Omental fat pad (tissue), 4 donors: Measurements from ENCODE around the gene PDILT. TPM values are rescaled to one million over a fixed set of nuclear protein-coding genes. Genes with fewer than 3 reads are reported as not detected.

Source experiments
- ATAC-seq: fragments of 150-250 bp; one replicate; pipeline ENCODE4 v1.9.1; 2016; ENCODE audit warnings: mild to moderate bottlenecking, moderate library complexity; ENCODE audit not compliant: low FRiP score
- DNase-seq: peaks from one replicate; pipeline ENCODE4 v3.0.0-alpha.2; 2019; ENCODE audit warnings: low spot score
- CTCF ChIP-seq, 3 donors: fragments of 450-650 bp; IDR thresholded peaks; one replicate each; pipeline ENCODE4 v1.5.1; 2016 to 2017; ENCODE audit warnings: antibody characterized with exemption in 3 of 3, mild to moderate bottlenecking in 3 of 3, moderate library complexity in 2 of 3
- total RNA-seq, 4 donors: library from RNA; depleted of rRNA; stranded (reverse); fragments of >200 nt; gene quantifications; one replicate each; pipeline ENCODE4 v1.1.0, GENCODE V29; 2016

Gene PDILT
- total RNA-seq, 4 donors from 2014 or later: not detected

DNA sequence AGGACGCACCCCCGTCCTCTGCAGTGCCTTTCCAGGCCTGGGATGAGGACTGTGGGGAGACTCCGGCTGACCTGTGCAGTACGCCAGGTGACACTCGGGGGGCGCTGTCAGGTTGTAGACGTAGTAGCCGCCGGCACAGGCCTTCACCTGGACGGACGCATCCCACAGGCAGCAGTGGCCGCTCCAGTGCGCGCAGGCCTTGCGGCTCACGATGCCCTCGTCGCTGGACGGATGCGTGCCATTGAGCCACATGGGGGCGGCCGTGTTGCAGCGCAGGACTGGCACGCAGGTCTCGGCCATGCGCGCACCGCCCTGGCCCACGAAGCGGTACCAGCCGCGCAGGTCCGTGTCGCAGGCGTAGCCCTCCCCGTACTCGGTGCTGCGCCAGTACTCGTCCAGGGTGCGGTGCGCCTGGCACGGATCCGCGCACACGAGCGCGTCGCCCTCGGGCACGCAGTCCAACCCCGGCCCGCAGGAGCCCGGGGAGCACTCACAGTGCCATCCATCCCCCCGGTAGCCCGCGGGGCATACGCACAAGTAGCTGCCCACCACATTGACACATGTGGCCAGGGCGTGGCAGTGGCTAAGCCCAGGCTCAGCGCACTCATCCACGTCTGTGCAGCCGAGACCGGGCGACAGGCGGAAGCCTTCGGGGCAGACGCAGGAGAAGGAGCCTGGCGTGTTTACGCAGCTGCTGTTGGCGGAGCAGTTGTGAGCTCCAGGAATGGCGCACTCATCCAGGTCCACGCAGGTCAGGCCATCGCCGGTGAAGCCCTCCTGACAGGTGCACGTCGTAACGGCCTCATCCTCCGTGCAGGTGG lies 56.0 kb downstream of the PDILT start:
- DNase-seq: no peak
- no peak for TF ChIP-seq CTCF (IDR thresholded peaks at IDR 0.05)
- ATAC-seq: no peak

DNA sequence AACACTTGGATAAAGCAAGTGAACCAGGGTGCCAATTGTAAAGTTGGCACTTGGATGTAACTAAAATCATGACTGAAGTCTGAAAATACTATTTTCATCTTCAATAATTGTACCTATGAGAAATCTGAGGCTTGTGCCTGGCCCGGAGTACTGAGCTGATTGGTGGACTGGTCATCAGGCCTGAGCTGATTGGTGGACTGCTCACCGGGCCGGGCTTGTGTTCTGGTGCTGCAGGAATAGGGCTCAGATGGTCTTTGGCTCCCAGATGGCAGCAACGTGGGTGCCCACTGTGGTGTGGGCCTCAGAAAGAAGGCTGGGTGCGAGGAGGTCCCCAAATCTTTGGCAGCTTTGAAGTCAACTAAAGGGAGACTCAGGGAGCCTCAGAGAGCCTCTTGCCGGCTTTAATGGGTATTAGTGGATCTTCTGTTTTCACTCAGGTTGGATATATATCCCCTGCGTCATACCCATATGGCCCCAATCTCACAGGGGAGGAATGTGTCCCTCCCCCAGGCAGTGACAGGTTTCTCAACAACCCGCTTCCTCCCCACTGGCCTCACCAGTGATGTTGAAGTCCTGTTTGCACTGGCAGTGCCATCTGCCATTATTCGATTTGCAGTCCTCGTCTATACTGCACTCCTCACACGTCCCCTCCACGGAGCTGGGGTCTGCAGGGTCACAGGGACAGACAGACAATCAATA lies 56.7 kb downstream of the PDILT start:
- no peak for ATAC-seq
- TF ChIP-seq CTCF (IDR thresholded peaks at IDR 0.05): no peak
- no peak for DNase-seq

- ATAC-seq (no peak), DNase-seq (no peak)
- TF ChIP-seq CTCF (IDR thresholded peaks at IDR 0.05): no peak
Measured at GRCh38 chr16:20344611-20345010, 59.9 kb downstream of the PDILT start.

DNA sequence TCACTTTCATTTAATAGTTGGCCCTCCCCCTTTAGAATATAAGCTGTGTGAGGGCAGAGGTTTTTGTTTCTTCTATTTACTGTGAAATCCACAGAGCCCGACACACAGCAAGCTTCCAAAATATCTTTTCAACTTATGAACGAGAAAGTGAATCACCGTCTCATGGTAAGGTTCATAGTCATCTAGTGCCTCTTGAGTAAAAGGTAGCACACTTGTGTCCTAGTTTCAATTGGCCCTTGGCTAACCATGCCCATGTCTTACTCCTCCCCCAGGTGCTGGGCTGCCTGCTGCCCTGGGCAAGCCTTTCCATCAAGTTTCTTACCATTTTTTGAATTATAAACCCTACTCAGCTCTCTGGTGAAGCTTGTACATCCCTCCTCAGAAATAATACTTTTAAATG lies 64.8 kb downstream of the PDILT start:
- no peak for ATAC-seq
- TF ChIP-seq CTCF (IDR thresholded peaks at IDR 0.05): no peak
- DNase-seq: no peak

GRCh38 chr16:20336955-20337354 lies 67.6 kb downstream of the PDILT start:
- no peak for ATAC-seq
- no peak for DNase-seq
- TF ChIP-seq CTCF (IDR thresholded peaks at IDR 0.05): no peak

- DNase-seq (no peak), ATAC-seq (no peak)
- TF ChIP-seq CTCF (IDR thresholded peaks at IDR 0.05): no peak
Measured at GRCh38 chr16:20334396-20334795, 70.1 kb downstream of the PDILT start.

- ATAC-seq (no peak), DNase-seq (no peak)
- no peak for TF ChIP-seq CTCF (IDR thresholded peaks at IDR 0.05)
Measured at GRCh38 chr16:20333120-20333519, 71.4 kb downstream of the PDILT start.
